Stimulated activated CD8-positive, alpha-beta memory T cell treated with anti-CD3 and anti-CD28 coated beads, Interleukin-12 subunit alpha, Interleukin-12 subunit beta, amount 100 ng/mL, for 24 hours (primary cell): ENCODE data around the gene WDR62.
A peak's percentile ranks its signal among the peaks of the same experiment; 100 is the strongest.

Experiments used
- DNase-seq: peaks from one replicate; pipeline ENCODE4 v3.0.0-alpha.2; 2020; ENCODE audit errors: extremely low read depth

The WDR62 gene

GRCh38 chr19:36054733-36055686 lies at the start of gene WDR62:
WDR62 (plus strand) TSS chr19:36054897; CDS start chr19:36054972, 75 bp downstream.
- DNase-seq, result peak; percentile 83

DNA sequence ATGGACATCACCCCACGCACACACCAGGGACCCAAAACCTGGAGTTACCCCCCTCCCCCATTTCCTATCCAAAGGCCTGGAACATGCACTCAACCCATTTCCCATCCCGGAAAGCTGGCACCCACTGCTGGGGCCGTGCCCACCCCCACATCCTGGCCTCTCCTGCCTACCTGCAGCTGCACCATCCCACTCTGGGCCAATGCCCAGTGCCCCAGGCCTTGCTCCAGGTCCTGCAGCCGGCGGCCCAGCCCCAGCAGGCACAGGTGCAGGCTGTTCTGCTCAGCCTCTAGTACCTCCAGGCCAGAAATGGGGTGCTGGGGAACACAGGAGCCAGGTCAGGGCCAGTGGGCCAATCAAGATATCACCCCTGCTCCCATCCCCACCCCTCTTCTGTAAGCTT lies 47.7 kb upstream of the WDR62 start:
- no peak for DNase-seq

- no peak for DNase-seq
Observed at GRCh38 chr19:36008336-36008978, 46.2 kb upstream of the WDR62 start, which contains the start of gene SYNE4. SYNE4 (minus strand) TSS chr19:36008813; CDS start chr19:36008681, 132 bp downstream.

- DNase-seq, result no peak
Observed at GRCh38 chr19:36009220-36009619, 45.5 kb upstream of the WDR62 start.

DNA sequence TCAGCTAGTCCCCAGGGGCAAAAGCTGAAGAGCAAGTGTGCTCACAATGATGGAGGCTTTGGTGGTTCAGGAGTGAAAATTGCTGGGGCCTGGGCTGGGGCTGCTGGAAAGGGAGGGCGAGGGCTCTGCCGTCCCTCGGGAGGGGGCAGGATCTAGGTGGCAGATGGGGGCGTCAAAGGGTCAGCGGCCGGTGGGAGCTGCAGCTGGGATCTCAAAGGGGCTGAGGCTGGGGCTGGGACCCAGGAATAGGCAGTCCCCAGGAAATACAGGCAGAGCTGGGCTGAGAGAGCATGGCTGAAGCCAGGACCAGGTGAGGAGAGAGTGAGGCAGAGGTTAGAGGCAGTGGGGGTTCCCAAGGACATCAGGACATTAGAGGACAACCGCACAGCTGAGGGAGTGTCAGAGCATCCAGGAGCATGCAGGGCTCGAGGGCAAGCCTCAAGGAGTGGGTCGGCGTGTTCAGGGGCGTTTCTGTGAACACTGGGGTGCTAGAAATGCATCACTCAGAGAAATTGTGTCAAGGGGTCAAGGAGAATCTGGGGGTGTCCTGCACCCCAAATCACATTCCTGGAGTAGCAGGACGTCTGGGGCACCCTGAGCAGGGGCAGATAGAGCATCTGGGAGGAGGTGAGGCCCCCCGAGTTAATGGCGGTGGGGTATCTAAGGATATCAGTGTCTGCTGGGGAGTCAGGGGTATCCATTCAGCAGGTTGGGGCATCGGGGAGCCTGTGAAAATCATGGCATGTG lies 44.9 kb upstream of the WDR62 start:
- no peak for DNase-seq

DNA sequence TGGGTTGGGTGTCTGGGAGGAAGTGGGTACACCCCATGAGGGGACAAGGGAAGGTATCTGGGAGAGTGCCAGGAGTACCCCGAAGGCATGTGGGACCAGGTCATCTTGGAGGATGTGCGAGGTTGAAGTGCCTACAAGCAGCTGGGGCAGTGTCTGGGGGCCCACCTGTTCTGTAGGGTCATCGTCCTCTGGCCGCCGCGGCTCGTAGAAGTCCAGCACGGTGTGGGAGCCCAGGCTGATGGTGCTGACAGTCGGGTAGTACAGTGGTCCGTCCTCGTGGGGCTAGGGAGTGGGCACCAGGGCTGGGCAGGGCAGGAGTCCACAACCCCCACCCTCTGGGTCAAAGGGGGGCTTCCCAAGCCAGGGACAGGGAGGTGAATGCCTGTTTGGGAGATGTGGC lies 44.3 kb upstream of the WDR62 start:
- DNase-seq, result no peak

- no peak for DNase-seq
Observed at GRCh38 chr19:36013280-36014011, 41.3 kb upstream of the WDR62 start.

DNA sequence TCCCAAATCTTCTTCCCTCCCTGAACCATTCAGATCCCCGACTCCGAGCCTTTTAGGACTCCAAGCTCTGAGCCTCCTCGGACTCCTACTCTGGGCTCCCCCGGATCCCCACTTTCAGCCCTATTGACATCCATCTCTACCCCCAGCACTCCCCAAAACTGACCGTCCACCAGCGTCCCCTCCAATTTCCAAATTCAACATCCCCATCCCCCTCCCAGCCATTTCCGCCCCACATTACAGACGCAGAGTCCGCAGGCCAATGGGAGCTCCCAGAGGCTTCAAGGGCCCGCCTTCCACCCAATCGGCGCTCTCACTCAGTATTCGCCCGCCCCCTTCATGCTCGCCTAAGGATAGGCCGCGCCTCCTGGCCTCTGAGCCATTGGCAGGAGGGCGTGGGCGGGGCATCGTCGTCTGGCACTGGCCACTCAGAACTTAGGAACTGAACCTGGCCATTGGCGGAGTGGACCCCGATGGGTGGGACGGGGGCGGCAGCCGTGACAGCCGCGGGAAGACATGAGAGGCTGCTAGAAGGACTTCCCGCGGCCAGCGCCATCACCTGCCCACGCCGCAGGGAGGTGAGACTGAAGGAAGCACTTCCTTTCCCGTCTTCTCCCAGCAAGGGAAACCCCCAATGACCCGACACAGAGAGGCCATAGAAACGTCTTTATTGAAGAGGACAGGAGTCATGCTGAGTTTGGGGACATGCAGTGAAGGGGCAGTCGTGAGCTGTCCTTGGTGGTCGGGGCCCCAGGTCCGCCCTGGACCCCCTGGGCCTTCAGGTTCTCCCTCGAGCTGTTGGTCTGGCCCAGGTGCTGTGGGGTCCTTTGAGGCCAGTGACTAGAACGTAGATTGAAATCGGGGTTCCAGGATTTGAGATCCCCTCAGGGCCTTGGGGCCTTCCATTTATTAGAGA lies 40.4 kb upstream of the WDR62 start, which contains the start of gene ALKBH6:
Gene ALKBH6, minus strand, starts transcription at position 202 of the 913 bp plus-strand sequence. CDS start 816 bp downstream, outside the sequence.
- peak; percentile 100 for DNase-seq

GRCh38 chr19:36019061-36019670 lies 35.5 kb upstream of the WDR62 start:
- no peak for DNase-seq

DNA sequence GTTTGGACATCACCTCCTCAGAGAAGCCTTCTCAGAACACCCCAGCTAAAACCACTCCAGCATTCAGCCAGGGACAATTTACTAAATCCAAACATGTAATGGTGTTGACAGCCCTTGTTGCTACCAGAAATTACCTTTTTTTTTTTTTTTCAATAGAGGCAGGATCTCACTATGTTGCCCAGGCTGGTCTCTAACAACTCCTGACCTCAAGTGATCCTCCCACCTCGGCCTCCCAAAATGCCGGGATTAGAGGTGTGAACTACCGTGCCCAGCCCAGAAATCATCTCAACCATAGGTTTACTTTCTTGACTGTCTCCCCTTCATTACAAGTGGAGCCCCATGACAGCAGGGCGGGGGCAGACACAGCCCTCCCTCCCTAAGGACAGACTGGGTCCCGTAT lies 31.3 kb upstream of the WDR62 start:
- DNase-seq, result no peak

DNA sequence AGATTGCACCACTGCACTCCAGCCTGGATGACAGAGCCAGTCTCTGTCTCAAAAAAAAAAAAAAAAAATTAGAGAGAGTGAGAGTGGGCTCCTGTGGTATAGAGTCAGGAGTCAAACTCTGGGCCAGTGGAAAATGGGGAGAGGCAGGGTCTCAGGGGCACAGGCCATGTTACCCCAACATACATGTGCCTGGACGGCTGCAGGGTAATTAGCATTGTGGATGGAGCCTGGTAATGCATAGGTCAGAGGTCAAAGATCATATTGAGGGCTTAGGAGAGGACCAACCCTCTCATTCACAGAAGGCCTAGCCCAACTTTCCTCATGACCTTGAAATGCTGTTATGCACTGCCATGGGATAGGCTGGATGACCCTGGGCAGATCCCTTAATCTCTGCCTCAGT lies 29.2 kb upstream of the WDR62 start:
- no peak for DNase-seq

- DNase-seq, result no peak
Observed at GRCh38 chr19:36026091-36026876, 28.4 kb upstream of the WDR62 start.

- DNase-seq, result no peak
Observed at GRCh38 chr19:36027696-36028095, 27.0 kb upstream of the WDR62 start.

DNA sequence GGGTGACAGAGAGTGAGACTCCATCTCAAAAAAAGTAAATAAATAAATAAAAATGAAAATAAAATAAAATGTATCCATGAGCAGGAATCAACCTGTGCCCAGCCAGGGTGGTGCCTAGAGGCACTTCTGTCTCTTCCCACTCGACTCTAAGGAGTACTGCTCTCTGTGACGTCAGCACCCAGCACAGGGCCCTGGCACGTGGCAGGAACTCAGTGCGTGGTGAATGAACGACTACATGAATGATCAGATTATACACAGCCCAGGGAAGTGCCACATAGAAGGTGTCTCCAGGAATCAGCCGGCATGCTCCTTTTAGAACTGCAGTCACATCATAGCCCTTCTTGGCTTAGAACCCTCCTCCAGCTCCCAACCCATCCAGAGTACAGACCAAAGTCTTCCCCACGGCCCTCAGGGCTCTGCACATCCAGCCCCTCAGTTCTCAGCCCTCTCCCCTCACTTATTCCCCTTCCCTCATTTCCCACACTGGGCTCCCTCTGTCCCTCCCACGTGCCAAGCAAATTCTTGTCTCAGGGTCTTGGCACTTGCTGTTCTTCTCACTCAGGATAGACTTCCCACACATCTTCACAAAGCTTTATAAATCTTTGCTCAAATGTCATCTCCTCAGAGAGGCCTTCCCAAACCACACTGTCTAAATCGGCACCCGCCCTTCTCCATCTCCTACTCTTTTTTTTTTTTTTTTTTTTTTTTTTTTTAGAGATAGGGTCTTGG lies 26.2 kb upstream of the WDR62 start:
- DNase-seq, result no peak

GRCh38 chr19:36030264-36031148 lies 24.2 kb upstream of the WDR62 start:
- DNase-seq, result no peak

DNA sequence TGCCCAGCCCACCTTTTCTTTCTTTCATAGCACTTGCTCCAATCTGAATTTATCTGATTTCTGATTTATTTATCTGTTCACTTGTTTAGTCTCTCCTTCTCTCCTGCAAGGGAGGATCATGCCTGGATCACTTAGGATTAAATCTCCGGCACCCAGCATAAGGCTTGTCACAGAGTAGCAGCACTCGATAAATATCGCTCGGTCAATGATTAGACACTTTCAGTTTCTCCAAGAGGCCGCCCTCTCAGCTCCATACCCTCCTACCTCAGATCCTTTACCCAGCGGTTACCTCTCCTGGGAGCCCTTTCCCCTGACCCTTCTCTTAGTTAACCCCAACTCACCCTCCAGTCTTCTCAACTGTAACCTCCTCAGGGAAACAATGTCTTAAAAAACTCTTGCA lies 23.4 kb upstream of the WDR62 start:
- no peak for DNase-seq
